PFSK-1 (cell line): Measurements from ENCODE around the gene THUMPD3.

Experiments used
- POLR2AphosphoS5 ChIP-seq: IDR thresholded peaks from 2 replicates; pipeline ENCODE4 v1.6.1; 2012; ENCODE audit warnings: low read depth, mild to moderate bottlenecking, control low read depth, low read length, moderate library complexity
- SIN3A ChIP-seq: IDR thresholded peaks from 2 replicates; pipeline ENCODE4 v1.6.1; 2012; ENCODE audit warnings: mild to moderate bottlenecking, low read length, moderate library complexity, borderline replicate concordance; ENCODE audit not compliant: insufficient read depth
- TAF1 ChIP-seq: IDR thresholded peaks from 2 replicates; pipeline ENCODE4 v1.6.1; 2012; ENCODE audit warnings: low read length, control low read depth, borderline replicate concordance; ENCODE audit not compliant: insufficient read depth
- TF ChIP-seq, protein P1 (sequence below), 2 experiments: IDR thresholded peaks; 2 replicates each; pipeline versions ENCODE4 v1.6.1 to v1.8.0; 2011 to 2012; ENCODE audit warnings: low read depth in 2 of 2, low read length in 2 of 2, control low read depth in 1 of 2, inconsistent platforms in 1 of 2, mild to moderate bottlenecking in 1 of 2, moderate library complexity in 1 of 2; ENCODE audit not compliant: insufficient read depth in 1 of 2

- TF ChIP-seq POLR2AphosphoS5, result no peak
- no peak for TF ChIP-seq TAF1
- TF ChIP-seq SIN3A, result no peak
- TF ChIP-seq, protein P1, sequence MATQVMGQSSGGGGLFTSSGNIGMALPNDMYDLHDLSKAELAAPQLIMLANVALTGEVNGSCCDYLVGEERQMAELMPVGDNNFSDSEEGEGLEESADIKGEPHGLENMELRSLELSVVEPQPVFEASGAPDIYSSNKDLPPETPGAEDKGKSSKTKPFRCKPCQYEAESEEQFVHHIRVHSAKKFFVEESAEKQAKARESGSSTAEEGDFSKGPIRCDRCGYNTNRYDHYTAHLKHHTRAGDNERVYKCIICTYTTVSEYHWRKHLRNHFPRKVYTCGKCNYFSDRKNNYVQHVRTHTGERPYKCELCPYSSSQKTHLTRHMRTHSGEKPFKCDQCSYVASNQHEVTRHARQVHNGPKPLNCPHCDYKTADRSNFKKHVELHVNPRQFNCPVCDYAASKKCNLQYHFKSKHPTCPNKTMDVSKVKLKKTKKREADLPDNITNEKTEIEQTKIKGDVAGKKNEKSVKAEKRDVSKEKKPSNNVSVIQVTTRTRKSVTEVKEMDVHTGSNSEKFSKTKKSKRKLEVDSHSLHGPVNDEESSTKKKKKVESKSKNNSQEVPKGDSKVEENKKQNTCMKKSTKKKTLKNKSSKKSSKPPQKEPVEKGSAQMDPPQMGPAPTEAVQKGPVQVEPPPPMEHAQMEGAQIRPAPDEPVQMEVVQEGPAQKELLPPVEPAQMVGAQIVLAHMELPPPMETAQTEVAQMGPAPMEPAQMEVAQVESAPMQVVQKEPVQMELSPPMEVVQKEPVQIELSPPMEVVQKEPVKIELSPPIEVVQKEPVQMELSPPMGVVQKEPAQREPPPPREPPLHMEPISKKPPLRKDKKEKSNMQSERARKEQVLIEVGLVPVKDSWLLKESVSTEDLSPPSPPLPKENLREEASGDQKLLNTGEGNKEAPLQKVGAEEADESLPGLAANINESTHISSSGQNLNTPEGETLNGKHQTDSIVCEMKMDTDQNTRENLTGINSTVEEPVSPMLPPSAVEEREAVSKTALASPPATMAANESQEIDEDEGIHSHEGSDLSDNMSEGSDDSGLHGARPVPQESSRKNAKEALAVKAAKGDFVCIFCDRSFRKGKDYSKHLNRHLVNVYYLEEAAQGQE (IDR thresholded peaks at IDR 0.05; ENCODE audit: insufficient read depth in 1 of 2, low read depth in 2 of 2, low read length in 2 of 2), result no peak
These were observed 20.2 kb upstream of the THUMPD3 start for GRCh38 chr3:9342696-9343095.
